Fibroblast of lung (primary cell): ENCODE results near the gene NDUFA12.

Source experiments
- CTCF ChIP-seq, 2 donors: IDR thresholded peaks in 1 of 2; conservative IDR thresholded peaks in 1 of 2; 1 replicate in 1 of 2; 2 replicates in 1 of 2; pipeline ENCODE4 v1.5.1; 2011 to 2012; ENCODE audit warnings: low read length in 2 of 2, control low read depth in 1 of 2, inconsistent platforms in 1 of 2, low read depth in 1 of 2, mild to moderate bottlenecking in 1 of 2
- EZH2 ChIP-seq: IDR thresholded peaks from 2 replicates; pipeline ENCODE4 v1.5.1; 2012; ENCODE audit warnings: low read length, control low read depth, mild to moderate bottlenecking; ENCODE audit errors: missing control alignments

- TF ChIP-seq CTCF (conservative IDR thresholded peaks at IDR 0.05 in 1 of 2, IDR thresholded peaks at IDR 0.05 in 1 of 2; ENCODE audit: low read depth in 1 of 2, low read length in 2 of 2), result no peak
- TF ChIP-seq EZH2, result no peak
These were observed 46.5 kb downstream of the NDUFA12 start for GRCh38 chr12:94957006-94957405.
